HG03571 (cell line): ENCODE data around the gene USP32.

Source experiments
- ATAC-seq: cut with Tn5 transposase; IDR thresholded peaks from one replicate; pipeline ENCODE4 v1.9.1; 2021; ENCODE audit not compliant: unreplicated experiment

USP32 gene

GRCh38 chr17:60138769-60139437 is 253.0 kb downstream of the USP32 start:
- no peak for ATAC-seq

DNA sequence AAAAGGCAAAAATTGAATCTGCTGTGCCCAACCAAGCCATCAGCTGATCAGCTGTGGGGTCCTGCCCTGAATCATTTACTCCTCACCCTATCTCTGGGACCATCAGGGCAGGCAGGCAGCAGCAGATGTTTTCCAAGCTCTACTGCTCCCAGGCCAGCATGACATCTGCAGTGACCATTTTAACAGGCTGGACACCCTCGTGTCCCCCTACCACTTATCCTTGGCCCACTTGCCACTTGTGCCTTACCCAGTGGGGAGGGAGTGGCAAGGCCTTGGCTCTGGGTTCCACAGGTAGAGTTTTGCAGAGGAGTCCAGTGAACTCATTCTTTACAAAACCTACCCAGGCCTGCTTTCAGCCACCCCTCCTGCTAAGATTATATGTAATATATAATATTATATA is 254.2 kb downstream of the USP32 start:
- no peak for ATAC-seq

DNA sequence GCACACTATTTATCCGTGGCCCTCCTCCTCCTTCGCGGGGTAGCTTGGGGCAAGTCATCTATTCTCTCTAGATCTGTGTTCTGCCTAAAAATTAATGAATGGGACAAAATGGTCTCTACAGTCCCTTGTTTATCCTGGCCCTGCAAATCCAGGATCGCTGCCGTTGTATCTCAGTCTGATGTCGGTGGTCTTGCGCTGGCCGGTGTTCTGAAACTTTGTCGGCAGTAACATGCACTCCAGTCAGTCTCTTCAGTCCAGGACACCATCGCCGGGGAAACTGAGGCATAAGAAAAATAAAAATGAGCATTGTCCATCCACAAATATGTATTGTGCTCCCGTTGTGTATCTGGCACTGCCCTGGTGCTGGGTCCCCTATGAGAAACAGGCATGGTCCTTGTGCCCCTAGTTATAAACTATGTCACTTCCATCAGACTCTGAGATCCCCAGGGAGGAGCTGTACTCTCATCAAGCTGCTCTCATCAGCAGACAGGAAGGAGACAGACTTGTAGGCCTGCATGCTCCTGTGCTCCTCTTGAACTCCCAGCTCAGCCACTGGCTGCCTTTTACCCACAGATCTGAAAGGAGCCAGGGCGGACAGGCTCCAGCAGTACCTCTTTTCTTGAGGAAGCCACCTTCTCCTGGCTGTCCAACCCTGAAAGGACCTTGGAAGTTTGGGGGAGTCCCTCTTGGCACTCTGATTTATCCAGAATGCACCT is 255.8 kb downstream of the USP32 start:
- ATAC-seq = no peak

- peak; percentile 88 for ATAC-seq
Observed at GRCh38 chr17:60135151-60135950, 256.6 kb downstream of the USP32 start.

DNA sequence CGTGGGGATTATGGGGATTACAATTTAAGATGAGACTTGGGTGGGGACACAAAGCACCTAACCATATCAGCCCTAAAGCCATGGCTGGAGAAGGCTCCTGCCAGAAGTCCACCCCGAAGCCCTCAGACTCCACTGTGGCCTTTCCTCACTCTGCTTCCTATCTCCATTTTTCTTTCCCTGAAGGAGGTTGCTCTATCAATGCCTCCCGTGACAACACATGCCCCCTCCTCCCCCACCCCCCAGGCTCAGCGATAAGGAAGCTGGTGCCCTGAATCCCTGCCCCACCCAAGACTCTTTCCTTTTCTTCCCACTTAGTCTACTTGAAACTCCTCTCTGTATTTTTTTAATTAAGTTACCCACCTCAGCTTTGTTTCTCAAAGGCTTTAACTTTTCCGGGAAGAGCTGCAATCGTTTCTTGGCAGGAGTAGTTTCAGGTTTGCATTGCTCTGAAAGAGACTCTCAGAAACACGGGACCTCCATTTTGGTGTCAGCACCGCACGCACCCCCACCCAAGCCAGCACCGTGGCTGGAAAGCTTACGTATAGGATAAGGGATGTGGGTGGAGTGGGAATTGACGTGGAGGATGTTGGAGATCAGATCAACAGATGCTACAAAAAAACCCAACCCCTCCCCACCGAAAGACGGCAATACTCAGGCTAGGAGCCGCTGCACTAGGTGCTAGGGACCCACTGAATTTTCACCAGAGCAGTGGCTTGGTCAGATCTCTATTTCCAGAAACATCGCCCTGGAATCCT is 257.4 kb downstream of the USP32 start:
- no peak for ATAC-seq

DNA sequence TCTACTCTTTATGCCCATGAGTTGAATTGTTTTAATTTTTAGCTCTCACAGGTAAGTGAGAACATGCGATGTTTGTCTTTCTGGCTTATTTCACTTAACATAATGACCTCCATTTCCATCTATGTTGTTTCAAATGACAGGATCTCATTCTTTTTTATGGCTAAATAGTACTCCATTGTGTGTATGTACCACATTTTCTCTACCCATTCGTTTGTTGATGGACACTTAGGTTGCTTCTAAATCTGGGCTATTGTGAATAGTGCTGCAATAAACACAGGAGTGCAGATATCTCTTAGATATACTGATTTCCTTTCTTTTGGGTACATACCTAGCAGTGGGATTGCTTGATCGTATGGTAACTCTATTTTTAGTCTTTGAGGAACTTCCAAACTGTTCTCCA is 261.5 kb downstream of the USP32 start:
- ATAC-seq = no peak

DNA sequence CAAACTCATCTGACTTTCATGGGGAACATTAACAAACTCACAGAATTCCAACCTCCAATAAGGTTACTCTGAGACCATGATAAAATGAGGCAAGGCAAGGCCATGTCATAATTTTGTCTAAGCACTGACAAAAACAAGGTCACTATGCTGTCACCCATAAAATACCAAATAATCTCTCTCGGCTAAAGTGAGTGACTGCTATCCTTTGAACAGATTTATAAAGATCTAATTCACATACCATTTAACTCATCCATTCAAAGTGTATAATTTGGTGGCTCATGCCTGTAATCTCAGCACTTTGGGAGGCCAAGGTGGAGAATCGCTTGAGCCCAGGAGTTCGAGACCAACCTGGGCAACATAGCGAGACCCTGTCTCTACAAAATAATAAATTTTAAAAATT is 262.8 kb downstream of the USP32 start:
- ATAC-seq = no peak
